HUES6 (cell line): ENCODE results near the gene ZMIZ2.
A peak's percentile ranks its signal among the peaks of the same experiment; 100 is the strongest.
"Not testable (repeated sequence)": the region's sequence is repeated elsewhere in the genome, so short reads cannot be mapped to it uniquely, and the experiment has no call there.

Experiments
- H3K27ac ChIP-seq: 2 replicates; pipeline ENCODE4 v1.7.0; 2013; ENCODE audit warnings: low read depth, mild to moderate bottlenecking, low read length, inconsistent platforms
- H3K27me3 ChIP-seq: 2 replicates; pipeline ENCODE4 v1.6.1; 2013; ENCODE audit warnings: low read length; ENCODE audit not compliant: control insufficient read depth, insufficient read depth
- H3K36me3 ChIP-seq: 2 replicates; pipeline ENCODE4 v1.6.1; 2013; ENCODE audit warnings: low read length; ENCODE audit not compliant: control insufficient read depth, insufficient read depth
- H3K4me1 ChIP-seq: 2 replicates; pipeline ENCODE4 v1.6.1; 2013; ENCODE audit warnings: low read length; ENCODE audit not compliant: control insufficient read depth, insufficient read depth
- H3K4me3 ChIP-seq: 2 replicates; pipeline ENCODE4 v1.5.1; 2013; ENCODE audit warnings: low read depth, low read length
- H3K9ac ChIP-seq: one replicate; pipeline ENCODE4 v1.6.1; 2013; ENCODE audit warnings: mild to moderate bottlenecking, low read length
- H3K9me3 ChIP-seq: 2 replicates; pipeline ENCODE4 v1.6.1; 2013; ENCODE audit warnings: low read depth, low read length; ENCODE audit not compliant: control insufficient read depth, insufficient read depth

ZMIZ2 gene

DNA sequence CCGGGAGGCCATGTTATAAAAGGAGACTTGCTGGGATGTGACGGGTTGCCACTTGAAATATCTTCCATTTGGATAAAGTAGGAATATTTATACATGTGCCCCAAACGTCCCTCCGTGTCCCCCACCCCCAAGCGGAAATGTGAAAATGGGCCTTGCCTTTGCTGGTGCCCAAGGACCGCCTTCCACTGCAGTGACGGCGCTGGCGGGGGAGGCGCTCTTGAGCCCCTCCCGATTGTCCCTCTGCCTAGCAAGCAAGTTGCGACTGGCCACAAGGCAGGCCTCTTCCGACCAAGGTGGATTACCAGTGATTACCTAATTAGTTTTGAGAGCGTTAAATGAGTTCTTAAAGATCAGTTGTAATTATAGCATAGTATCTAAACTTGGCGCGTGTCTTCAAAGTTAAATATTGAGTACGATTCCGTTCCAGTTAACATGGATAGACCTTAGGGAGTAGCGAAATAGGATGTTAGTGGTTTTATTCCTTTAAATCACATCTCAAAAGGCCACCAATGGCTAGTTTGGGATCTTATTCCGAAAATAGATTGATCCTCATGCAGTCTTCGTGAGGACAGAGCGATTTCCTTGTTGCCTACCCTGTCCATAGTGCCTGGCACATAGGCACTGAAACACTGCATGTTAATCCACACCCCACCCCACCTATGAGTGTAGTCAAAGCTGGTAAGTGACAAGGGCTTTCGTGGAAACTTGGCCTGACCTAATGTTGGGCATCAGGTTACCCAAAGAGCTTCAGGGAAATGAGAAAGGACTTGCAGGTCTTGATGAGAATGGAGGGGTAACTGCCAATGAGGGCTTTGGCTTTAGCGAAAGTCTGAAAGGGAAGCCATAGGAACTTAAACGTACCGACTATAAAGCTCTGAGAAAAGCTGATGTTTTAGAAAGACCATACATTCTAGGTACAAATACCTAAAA lies 48.9 kb downstream of the ZMIZ2 start:
- Histone ChIP-seq H3K4me1 (0 out of 2 replicates have a peak, but pooled peaks cover 2% of the 10 kb centered on the region), H3K9me3 (no peaks in the 10 kb centered on the region), H3K9ac (peak overlapping the region; percentile 100), H3K27me3 (no peaks in the 10 kb centered on the region), H3K27ac (peak overlapping the region; percentile 98), H3K36me3 (peaks cover 52% of the 10 kb centered on the region), H3K4me3 (peak overlapping the region; percentile 85)

- peak overlapping the region; percentile 29 for H3K9ac ChIP-seq
Observed at GRCh38 chr7:44798649-44799305, 50.1 kb downstream of the ZMIZ2 start.

GRCh38 chr7:44799939-44800338 lies 51.3 kb downstream of the ZMIZ2 start:
- H3K9me3 ChIP-seq: no peaks in the 10 kb centered on the region
- H3K4me1 ChIP-seq: 0 out of 2 replicates have a peak, but pooled peaks cover 2% of the 10 kb centered on the region
- H3K9ac ChIP-seq: no peak overlapping the region
- H3K36me3 ChIP-seq: peaks cover 69% of the 10 kb centered on the region
- H3K27ac ChIP-seq: no peak overlapping the region
- no peak overlapping the region for H3K4me3 ChIP-seq
- no peaks in the 10 kb centered on the region for H3K27me3 ChIP-seq

More at GRCh38 chr7:44798649-44799305, 50.1 kb downstream of the ZMIZ2 start:
- no peaks in the 10 kb centered on the region for H3K27me3 ChIP-seq
- H3K36me3 ChIP-seq: peaks cover 63% of the 10 kb centered on the region
- H3K9me3 ChIP-seq: no peaks in the 10 kb centered on the region
- 0 out of 2 replicates have a peak, but pooled peaks cover 2% of the 10 kb centered on the region for H3K4me1 ChIP-seq
- 0 out of 2 replicates have a peak overlapping the region, but pooled peaks have one; percentile 59 for H3K27ac ChIP-seq
- H3K4me3 ChIP-seq: peak overlapping the region; percentile 85

DNA sequence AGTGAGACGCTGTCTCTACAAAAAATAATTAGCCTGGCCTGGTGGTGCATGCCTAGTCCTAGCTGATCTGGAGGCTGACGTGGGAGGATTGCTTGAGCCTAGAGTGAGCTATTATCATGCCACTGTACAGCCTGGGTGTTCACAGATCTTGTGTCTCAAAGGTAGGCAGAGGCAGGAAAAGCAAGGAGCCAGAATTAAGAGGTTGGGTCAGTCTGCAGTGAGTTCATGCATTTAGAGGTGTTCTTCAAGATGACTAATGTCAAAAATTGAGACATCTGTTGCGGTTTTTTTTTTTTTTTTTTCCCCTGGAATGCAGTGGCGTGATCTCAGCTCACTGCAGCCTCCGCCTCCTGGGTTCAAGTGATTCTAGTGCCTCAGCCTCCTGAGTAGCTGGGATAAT lies 53.2 kb downstream of the ZMIZ2 start:
- Histone ChIP-seq H3K4me1 (0 out of 2 replicates have a peak, but pooled peaks cover 2% of the 10 kb centered on the region), H3K27ac (no peak overlapping the region), H3K9me3 (no peaks in the 10 kb centered on the region), H3K4me3 (no peak overlapping the region), H3K27me3 (no peaks in the 10 kb centered on the region), H3K36me3 (peaks cover 69% of the 10 kb centered on the region), H3K9ac (no peak overlapping the region)

DNA sequence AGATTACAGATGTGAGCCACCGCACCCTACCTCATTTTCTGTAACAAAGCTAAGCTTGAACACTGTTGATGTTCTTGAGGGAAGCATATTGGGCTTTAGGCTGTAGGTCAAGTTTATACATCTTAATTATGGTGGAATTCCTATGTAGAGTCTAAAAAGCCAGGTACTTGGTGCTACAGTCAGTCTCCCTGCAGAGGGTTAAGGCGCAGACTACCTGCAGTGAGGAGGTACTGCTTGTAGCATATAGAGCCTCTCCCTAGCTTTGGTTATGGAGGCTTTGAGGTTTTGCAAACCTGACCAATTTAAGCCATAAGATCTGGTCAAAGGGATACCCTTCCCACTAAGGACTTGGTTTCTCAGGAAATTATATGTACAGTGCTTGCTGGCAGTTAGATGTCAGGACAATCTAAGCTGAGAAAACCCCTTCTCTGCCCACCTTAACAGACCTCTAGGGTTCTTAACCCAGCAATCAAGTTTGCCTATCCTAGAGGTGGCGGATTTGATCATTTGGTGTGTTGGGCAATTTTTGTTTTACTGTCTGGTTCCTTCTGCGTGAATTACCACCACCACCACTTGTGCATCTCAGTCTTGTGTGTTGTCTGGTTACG lies 53.9 kb downstream of the ZMIZ2 start:
- no peak overlapping the region for H3K27ac ChIP-seq
- no peaks in the 10 kb centered on the region for H3K27me3 ChIP-seq
- 0 out of 2 replicates have a peak, but pooled peaks cover 2% of the 10 kb centered on the region for H3K4me1 ChIP-seq
- no peaks in the 10 kb centered on the region for H3K9me3 ChIP-seq
- H3K9ac ChIP-seq: no peak overlapping the region
- peaks cover 64% of the 10 kb centered on the region for H3K36me3 ChIP-seq
- H3K4me3 ChIP-seq: no peak overlapping the region

DNA sequence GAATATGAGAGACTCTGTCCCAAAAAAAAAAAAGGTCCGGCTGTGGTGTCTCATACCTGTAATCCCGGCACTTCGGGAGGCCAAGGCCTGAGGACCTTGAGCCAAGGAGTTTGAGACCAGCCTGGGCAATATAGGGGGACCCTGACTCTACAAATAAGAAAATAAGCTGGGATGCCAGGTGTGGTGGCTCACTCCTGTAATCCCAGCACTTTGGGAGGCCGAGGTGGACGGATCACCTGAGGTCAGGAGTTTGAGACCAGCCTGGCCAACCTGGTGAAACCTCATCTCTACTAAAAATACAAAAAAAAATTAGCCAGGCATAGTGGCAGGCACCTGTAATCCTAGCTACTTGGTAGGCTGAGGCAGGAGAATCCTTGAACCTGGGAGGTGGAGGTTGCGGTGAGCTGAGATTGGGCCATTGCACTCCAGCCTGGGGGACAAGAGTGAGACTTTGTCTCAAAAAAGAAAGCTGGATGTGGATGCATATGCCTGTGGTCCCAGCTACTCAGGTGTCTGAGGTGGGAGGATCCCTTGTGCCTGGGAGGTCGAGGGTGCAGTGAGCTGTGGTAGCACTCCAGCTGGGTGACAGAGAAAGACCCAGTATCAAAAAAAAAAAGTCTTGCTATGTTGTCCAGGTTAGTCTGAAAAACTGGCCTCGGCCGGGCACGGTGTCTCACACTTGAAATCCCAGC lies 55.3 kb downstream of the ZMIZ2 start:
- not testable (repeated sequence) for H3K27me3 ChIP-seq, H3K9me3 ChIP-seq, H3K4me1 ChIP-seq, H3K4me3 ChIP-seq, H3K9ac ChIP-seq, H3K27ac ChIP-seq
- H3K36me3 ChIP-seq: peaks cover 51% of the 10 kb centered on the region

DNA sequence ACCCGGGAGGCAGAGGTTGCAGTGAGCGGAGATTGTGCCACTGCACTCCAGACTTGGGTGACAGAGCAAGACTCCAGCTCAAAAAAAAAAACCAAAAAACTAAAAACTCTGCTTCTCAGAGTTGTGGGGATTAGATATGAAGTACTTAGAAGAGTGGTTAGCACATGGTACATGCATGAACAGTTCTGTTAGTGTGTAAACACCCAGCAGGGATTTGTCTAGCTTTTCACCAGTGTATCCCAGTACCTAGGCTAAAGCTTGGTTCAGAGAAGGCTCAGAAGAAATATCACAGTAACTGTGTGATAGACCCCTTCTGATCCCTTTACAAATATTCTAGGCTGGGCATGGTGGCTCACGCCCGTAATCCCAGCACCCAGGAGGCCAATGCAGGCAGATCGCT lies 57.3 kb downstream of the ZMIZ2 start:
- H3K9ac ChIP-seq: no peak overlapping the region
- H3K36me3 ChIP-seq: peaks cover 32% of the 10 kb centered on the region
- H3K27me3 ChIP-seq: no peaks in the 10 kb centered on the region

DNA sequence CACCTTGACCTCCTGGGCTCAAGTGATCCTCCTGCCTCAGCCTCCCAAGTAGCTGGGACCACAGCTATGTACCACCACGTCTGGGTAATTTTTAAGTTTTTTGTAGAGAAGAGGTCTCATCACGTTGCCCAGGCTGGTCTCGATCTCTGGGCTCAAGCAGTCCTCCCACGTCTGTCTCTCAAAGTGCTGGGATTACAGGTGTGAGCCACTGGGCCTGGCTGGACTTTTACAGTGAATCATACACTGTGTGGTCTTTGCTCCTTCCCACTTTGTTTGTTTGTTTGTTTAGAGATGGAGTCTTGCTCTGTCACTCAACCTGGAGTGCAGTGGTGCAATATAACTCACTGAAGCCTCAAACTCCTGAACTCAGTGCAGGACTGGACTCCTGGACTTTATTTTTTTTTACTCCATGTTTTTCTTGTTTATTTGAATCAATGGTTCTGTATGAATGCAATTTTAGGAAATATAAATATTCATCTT lies 60.3 kb downstream of the ZMIZ2 start:
- Histone ChIP-seq H3K27ac (no peak overlapping the region), H3K4me3 (no peak overlapping the region), H3K4me1 (no peaks in the 10 kb centered on the region), H3K27me3 (no peaks in the 10 kb centered on the region), H3K9me3 (no peaks in the 10 kb centered on the region), H3K9ac (no peak overlapping the region), H3K36me3 (peaks cover 4% of the 10 kb centered on the region; the same call in 1 of the 2 replicates)

More for the DNA sequence above, 57.3 kb downstream of the ZMIZ2 start:
- Histone ChIP-seq H3K27ac (no peak overlapping the region), H3K4me1 (no peaks in the 10 kb centered on the region), H3K9me3 (no peaks in the 10 kb centered on the region), H3K4me3 (no peak overlapping the region)

GRCh38 chr7:44811093-44811492 lies 62.4 kb downstream of the ZMIZ2 start:
- Histone ChIP-seq H3K27ac (no peak overlapping the region), H3K36me3 (no peaks in the 10 kb centered on the region), H3K4me1 (no peaks in the 10 kb centered on the region), H3K4me3 (no peak overlapping the region), H3K9ac (no peak overlapping the region), H3K9me3 (no peaks in the 10 kb centered on the region), H3K27me3 (no peaks in the 10 kb centered on the region)

DNA sequence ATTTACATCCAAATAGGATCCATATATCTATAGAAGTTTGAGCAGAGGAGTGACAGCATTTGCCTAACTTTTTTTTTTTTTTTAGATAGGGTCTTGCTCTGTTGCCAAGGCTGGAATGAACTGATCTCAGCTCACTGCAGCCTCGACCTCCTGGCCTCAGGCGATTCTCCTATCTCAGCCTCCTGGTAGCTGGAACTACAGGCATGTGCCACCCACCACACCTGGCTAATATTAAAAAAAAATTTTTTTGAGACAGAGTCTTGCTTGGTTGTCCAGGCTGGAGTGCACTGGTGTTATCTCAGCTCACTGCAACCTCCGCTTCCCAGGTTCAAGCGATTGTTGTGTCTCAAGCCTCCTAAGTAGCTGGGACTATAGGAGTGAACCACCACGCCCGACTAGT lies 62.9 kb downstream of the ZMIZ2 start:
- no peak overlapping the region for H3K9ac ChIP-seq
- no peak overlapping the region for H3K4me3 ChIP-seq
- no peak overlapping the region for H3K27ac ChIP-seq
- H3K27me3 ChIP-seq: no peaks in the 10 kb centered on the region
- H3K36me3 ChIP-seq: no peaks in the 10 kb centered on the region
- H3K9me3 ChIP-seq: no peaks in the 10 kb centered on the region
- no peaks in the 10 kb centered on the region for H3K4me1 ChIP-seq
